ENCODE data around the gene ZNF148.

DNA sequence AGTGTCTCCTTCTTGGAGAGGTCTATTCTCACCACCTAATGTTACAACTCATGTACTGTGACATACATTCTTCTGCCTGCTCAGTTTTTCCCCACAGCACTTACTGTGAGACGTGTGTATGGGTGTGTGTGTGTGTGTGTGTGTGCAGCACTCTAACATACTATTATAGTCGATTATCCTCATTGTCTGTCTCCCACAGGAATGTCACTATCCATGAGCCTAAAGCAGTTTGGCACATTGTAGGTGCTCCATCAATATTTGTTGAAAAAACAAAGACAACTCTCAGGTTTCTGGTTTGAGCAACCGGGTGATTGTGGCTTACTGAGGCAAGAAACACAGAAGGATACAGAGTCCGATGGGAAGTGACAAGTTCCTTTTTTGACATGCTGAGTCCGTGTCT lies 8.6 kb upstream of the ZNF148 start:
- TF ChIP-seq, protein P1, sequence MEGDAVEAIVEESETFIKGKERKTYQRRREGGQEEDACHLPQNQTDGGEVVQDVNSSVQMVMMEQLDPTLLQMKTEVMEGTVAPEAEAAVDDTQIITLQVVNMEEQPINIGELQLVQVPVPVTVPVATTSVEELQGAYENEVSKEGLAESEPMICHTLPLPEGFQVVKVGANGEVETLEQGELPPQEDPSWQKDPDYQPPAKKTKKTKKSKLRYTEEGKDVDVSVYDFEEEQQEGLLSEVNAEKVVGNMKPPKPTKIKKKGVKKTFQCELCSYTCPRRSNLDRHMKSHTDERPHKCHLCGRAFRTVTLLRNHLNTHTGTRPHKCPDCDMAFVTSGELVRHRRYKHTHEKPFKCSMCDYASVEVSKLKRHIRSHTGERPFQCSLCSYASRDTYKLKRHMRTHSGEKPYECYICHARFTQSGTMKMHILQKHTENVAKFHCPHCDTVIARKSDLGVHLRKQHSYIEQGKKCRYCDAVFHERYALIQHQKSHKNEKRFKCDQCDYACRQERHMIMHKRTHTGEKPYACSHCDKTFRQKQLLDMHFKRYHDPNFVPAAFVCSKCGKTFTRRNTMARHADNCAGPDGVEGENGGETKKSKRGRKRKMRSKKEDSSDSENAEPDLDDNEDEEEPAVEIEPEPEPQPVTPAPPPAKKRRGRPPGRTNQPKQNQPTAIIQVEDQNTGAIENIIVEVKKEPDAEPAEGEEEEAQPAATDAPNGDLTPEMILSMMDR (IDR thresholded peaks at IDR 0.05): no peak
- TF ChIP-seq POLR2A (IDR thresholded peaks at IDR 0.05): no peak
